ENCODE measurements around the gene BORCS5. TPM values are rescaled to one million over a fixed set of nuclear protein-coding genes. Genes with fewer than 3 reads are reported as not detected.

Gene BORCS5
- total RNA-seq, 2 experiments from 2014 or later = 35.5 to 38.3 TPM

GRCh38 chr12:12482150-12482761, 125.4 kb downstream of the BORCS5 start:
- DNase-seq = peak; percentile 57
- Mint-ChIP-seq H3K27me3 (no peaks in the 10 kb centered on the region), H3K36me3 (peaks cover 70% of the 10 kb centered on the region), H3K4me3 (peak overlapping the region; percentile 79), H3K9me3 (ENCODE audit: low read depth) (no peaks in the 10 kb centered on the region), H3K4me1 (peaks cover 74% of the 10 kb centered on the region), H3K27ac (peak overlapping the region; percentile 99)
- ATAC-seq = peak; percentile 63
- CTCF ChIA-PET = interaction anchor here (1.0 to 2.7 kb wide), 9 partner anchors 8 to 116 kb away, joined by 3 to 16 read pairs (median 6); no protein-coding TSS in a partner anchor

GRCh38 chr12:12482959-12483358, 126.1 kb downstream of the BORCS5 start:
- peaks cover 69% of the 10 kb centered on the region for H3K36me3 Mint-ChIP-seq
- CTCF ChIA-PET = interaction anchor here (1.5 to 2.7 kb wide), 5 partner anchors 8 to 117 kb away, joined by 4 to 16 read pairs (median 6); no protein-coding TSS in a partner anchor

DNA sequence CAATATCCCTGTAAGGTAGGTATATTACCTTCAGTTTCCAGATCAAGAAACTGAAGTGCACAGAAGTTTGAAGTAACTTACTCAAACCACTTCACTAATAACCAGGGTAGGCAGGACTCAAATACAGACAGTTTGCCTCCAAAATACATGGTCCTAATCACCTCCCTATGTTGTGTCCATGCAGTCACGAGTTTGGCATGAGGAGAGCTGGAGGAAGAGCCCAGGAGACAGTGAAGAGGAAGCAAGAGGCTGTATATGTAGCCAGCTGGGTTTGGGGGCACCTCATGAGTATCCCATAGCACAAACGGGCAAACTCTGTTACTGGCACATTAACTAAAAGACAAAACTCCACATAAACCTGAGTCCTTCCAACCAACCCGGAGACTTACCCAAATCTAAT, 126.6 kb downstream of the BORCS5 start:
- DNase-seq (no peak), ATAC-seq (no peak)
- no peaks in the 10 kb centered on the region for H3K9me3 Mint-ChIP-seq (ENCODE audit: low read depth)
- peak overlapping the region; percentile 79 for H3K4me3 Mint-ChIP-seq
- H3K36me3 Mint-ChIP-seq = peaks cover 71% of the 10 kb centered on the region
- peaks cover 77% of the 10 kb centered on the region for H3K4me1 Mint-ChIP-seq
- no peaks in the 10 kb centered on the region for H3K27me3 Mint-ChIP-seq
- CTCF ChIA-PET = interaction anchor here (1.5 to 2.7 kb wide), 4 partner anchors 9 to 106 kb away, joined by 4 to 16 read pairs (median 6); no protein-coding TSS in a partner anchor
- peak overlapping the region; percentile 99 for H3K27ac Mint-ChIP-seq

More at GRCh38 chr12:12482959-12483358, 126.1 kb downstream of the BORCS5 start:
- ATAC-seq (no peak), DNase-seq (no peak)
- Mint-ChIP-seq H3K4me3 (peak overlapping the region; percentile 79), H3K4me1 (peaks cover 74% of the 10 kb centered on the region), H3K9me3 (ENCODE audit: low read depth) (no peaks in the 10 kb centered on the region), H3K27ac (peak overlapping the region; percentile 99), H3K27me3 (no peaks in the 10 kb centered on the region)

DNA sequence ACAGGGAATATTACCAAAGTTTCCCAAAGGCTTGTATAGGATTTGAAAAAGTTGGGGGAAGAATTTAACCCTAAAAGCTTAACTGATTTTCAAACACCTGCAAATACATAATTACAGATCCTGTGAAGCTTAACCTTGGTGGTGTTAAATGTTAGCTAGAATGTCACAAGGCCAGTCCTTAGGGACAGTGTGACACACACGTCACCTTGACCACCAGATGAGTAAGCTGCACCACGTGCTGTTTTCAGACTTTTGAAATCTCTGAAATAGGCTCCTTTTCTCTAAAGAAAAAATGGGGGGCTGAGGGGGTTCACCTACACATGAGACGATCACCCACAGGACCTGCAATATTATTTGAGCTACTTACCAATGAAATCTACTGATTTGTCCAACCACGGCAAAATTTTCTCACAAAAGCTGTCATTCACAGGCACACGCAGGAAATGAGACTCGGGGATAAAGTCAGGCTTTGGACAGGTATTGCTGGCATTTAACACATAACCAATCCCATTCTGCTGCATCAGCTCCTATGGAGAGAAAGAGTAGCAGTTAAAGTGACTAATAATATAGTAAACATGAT, 129.9 kb downstream of the BORCS5 start:
- Mint-ChIP-seq H3K27ac (peak overlapping the region; percentile 69), H3K36me3 (peaks cover 53% of the 10 kb centered on the region), H3K4me3 (no peak overlapping the region), H3K4me1 (peaks cover 50% of the 10 kb centered on the region), H3K9me3 (ENCODE audit: low read depth) (no peaks in the 10 kb centered on the region), H3K27me3 (no peaks in the 10 kb centered on the region)
- CTCF ChIA-PET = interaction anchor here (1.0 to 2.3 kb wide), 7 partner anchors 11 to 250 kb away, joined by 3 to 9 read pairs (median 4); partner anchors contain the start of gene BORCS5
- ATAC-seq = peak; percentile 40
- peak; percentile 52 for DNase-seq

DNA sequence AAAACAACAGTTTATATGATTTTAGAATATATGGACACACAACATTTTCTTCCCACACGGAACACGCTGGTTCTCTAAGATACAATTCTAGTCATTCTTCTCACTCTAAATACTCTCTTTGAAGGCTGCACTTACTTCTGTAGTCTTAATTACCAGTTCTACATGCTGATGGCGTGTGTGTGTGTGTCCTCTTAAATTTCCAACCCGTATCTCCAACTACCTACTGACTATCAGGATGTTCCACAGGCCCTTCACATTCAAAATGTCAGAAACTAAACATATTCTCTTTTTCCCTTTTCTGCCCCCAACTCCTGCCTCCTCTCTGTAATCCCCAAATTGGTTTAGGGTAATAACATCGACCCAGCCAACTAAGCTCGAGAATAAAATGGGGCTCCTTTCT, 130.6 kb downstream of the BORCS5 start:
- DNase-seq = no peak
- ATAC-seq = no peak
- Mint-ChIP-seq H3K9me3 (ENCODE audit: low read depth) (no peaks in the 10 kb centered on the region), H3K27ac (peak overlapping the region; percentile 58), H3K36me3 (peaks cover 49% of the 10 kb centered on the region), H3K4me1 (peaks cover 44% of the 10 kb centered on the region), H3K27me3 (no peaks in the 10 kb centered on the region), H3K4me3 (no peak overlapping the region)
- CTCF ChIA-PET = interaction anchor here (0.9 to 2.3 kb wide), 3 partner anchors 13 to 117 kb away, joined by 3 to 9 read pairs (median 5); no protein-coding TSS in a partner anchor

DNA sequence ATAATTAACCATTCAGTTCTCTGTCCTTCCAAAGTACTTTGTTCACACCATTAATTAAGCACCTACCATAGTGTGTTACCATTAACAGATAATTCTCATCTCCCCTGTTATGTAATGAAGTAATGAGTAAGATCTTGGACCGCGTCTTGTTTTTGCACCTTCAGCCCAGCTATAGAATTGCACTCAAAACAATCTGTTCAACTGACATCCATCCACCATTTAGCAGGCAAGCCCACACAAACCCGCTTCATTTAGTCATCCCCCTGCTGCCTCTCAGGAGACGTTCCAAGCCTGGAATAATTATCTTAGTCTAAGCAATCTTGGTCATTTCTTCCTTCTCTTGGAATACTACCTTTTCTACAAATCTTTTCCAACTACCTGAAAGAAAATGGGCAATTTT, 131.4 kb downstream of the BORCS5 start:
- Mint-ChIP-seq H3K9me3 (ENCODE audit: low read depth) (no peaks in the 10 kb centered on the region), H3K36me3 (peaks cover 44% of the 10 kb centered on the region), H3K4me3 (no peak overlapping the region), H3K27me3 (no peaks in the 10 kb centered on the region), H3K27ac (peak overlapping the region; percentile 31), H3K4me1 (peaks cover 38% of the 10 kb centered on the region)
- DNase-seq (no peak), ATAC-seq (no peak)
- CTCF ChIA-PET = interaction anchor here (1.0 kb wide), 1 partner anchor 9 kb away, joined by 3 read pairs; no protein-coding TSS in a partner anchor

- ATAC-seq (no peak), DNase-seq (no peak)
- H3K4me1 Mint-ChIP-seq = peaks cover 32% of the 10 kb centered on the region
- H3K9me3 Mint-ChIP-seq (ENCODE audit: low read depth) = no peaks in the 10 kb centered on the region
- no peaks in the 10 kb centered on the region for H3K27me3 Mint-ChIP-seq
- CTCF ChIA-PET = interaction anchor here (1.0 kb wide), 1 partner anchor 8 kb away, joined by 3 read pairs; no protein-coding TSS in a partner anchor
- no peak overlapping the region for H3K27ac Mint-ChIP-seq
- no peak overlapping the region for H3K4me3 Mint-ChIP-seq
- H3K36me3 Mint-ChIP-seq = peaks cover 38% of the 10 kb centered on the region
These were observed 132.1 kb downstream of the BORCS5 start for GRCh38 chr12:12488823-12489550.

- Mint-ChIP-seq H3K4me3 (no peak overlapping the region), H3K27me3 (no peaks in the 10 kb centered on the region), H3K4me1 (peaks cover 24% of the 10 kb centered on the region), H3K27ac (no peak overlapping the region), H3K36me3 (peaks cover 27% of the 10 kb centered on the region), H3K9me3 (ENCODE audit: low read depth) (no peaks in the 10 kb centered on the region)
- DNase-seq (no peak), ATAC-seq (peak; percentile 37)
- CTCF ChIA-PET = interaction anchor here (1.2 to 2.8 kb wide), 3 partner anchors 12 to 71 kb away, joined by 3 to 10 read pairs (median 4); partner anchors contain the start of gene DUSP16
These were observed 134.7 kb downstream of the BORCS5 start for GRCh38 chr12:12491606-12492005.

DNA sequence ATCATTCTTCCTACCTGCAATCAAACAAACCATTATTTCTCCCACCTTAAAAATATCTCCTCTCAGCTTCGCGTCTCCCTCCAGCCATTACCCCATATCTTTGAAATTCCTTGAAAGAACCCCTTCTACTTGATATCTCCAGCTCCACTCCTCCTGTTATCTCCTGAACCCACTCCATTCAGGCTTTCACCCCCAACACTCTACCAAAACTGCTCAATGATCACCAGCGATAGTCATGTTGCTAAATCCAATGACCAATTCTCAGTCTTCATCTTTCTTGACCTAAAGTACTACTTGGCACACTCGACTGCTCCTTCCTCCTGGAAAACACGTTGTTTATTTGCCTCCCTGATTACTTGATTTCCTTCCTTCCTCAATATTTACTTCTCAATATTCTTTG, 135.7 kb downstream of the BORCS5 start:
- no peaks in the 10 kb centered on the region for H3K27me3 Mint-ChIP-seq

GRCh38 chr12:12495536-12495935, 138.7 kb downstream of the BORCS5 start:
- Mint-ChIP-seq H3K27me3 (no peaks in the 10 kb centered on the region), H3K4me3 (no peak overlapping the region), H3K4me1 (peaks cover 22% of the 10 kb centered on the region), H3K36me3 (peaks cover 30% of the 10 kb centered on the region), H3K9me3 (ENCODE audit: low read depth) (no peaks in the 10 kb centered on the region), H3K27ac (no peak overlapping the region)
- ATAC-seq = no peak
- CTCF ChIA-PET = interaction anchor here (1.3 kb wide), 1 partner anchor 22 kb away, joined by 3 read pairs; no protein-coding TSS in a partner anchor
- no peak for DNase-seq

More for the DNA sequence above, 135.7 kb downstream of the BORCS5 start:
- Mint-ChIP-seq H3K9me3 (ENCODE audit: low read depth) (no peaks in the 10 kb centered on the region), H3K4me3 (no peak overlapping the region), H3K27ac (no peak overlapping the region), H3K36me3 (peaks cover 28% of the 10 kb centered on the region), H3K4me1 (peaks cover 22% of the 10 kb centered on the region)
- no peak for ATAC-seq
- no peak for DNase-seq
- CTCF ChIA-PET = interaction anchor here (0.7 to 2.8 kb wide), 2 partner anchors 11 to 14 kb away, joined by 3 to 10 read pairs; no protein-coding TSS in a partner anchor

GRCh38 chr12:12498210-12498609, 141.3 kb downstream of the BORCS5 start:
- Mint-ChIP-seq H3K36me3 (peaks cover 39% of the 10 kb centered on the region), H3K27me3 (no peaks in the 10 kb centered on the region), H3K9me3 (ENCODE audit: low read depth) (no peaks in the 10 kb centered on the region), H3K4me1 (peaks cover 42% of the 10 kb centered on the region), H3K27ac (no peak overlapping the region), H3K4me3 (no peak overlapping the region)
- DNase-seq (no peak), ATAC-seq (no peak)
- CTCF ChIA-PET = no interaction called here

DNA sequence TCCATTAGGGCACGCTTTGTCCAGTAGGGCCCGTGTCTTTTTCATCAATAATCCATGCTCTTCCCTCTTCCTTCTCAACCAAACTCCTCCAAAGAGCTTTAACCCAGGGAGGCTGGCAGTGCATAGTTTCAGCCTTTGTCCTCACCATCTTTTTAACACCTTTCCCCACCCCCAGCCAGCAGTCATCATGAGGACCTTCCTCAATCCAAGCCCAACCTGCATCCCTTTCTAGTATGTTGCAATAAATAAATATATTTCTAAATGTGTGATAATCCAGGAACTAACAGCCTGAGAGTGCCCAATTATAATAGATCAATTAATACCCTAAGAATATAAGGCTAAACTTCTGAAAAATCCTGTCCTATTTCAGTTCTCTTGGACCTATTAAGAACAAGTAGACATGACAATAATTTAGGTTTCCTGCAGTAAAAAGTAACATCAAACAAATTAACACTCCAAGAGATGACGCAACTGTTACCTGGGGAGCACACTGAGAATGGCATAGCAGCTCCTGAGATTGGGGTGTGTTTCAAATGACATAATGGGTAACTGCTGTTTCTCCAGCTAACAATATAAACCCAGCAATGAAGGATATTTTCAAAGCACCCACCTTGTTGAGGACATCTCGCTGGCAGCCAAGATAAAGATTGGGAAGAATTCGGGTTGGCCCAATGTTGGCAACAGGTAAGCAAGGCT, 143.2 kb downstream of the BORCS5 start:
- H3K36me3 Mint-ChIP-seq = peaks cover 41% of the 10 kb centered on the region
- no peak overlapping the region for H3K27ac Mint-ChIP-seq
- no peaks in the 10 kb centered on the region for H3K9me3 Mint-ChIP-seq (ENCODE audit: low read depth)
- H3K27me3 Mint-ChIP-seq = no peaks in the 10 kb centered on the region
- CTCF ChIA-PET = interaction anchor here (0.9 to 1.5 kb wide), 3 partner anchors 10 to 133 kb away, joined by 3 to 4 read pairs (median 3); no protein-coding TSS in a partner anchor
- DNase-seq (no peak), ATAC-seq (no peak)
- H3K4me3 Mint-ChIP-seq = no peak overlapping the region
- H3K4me1 Mint-ChIP-seq = peaks cover 53% of the 10 kb centered on the region

All from activated CD8-positive, alpha-beta memory T cell treated with anti-CD3 and anti-CD28 coated beads, Interleukin-2, amount 10 ng/mL, durations not matched to agents 7 days and 5 days (primary cell).